Measurements from ENCODE around the gene PLEKHA8. TPM values are rescaled to one million over a fixed set of nuclear protein-coding genes. Genes with fewer than 3 reads are reported as not detected.
A peak's percentile ranks its signal among the peaks of the same experiment; 100 is the strongest.

Gene PLEKHA8
- total and polyA plus RNA-seq, 2 of the 8 experiments (the other 6 are each of a cell fraction or from before 2014, with no cell fraction given): 10.7 to 44.0 TPM

DNA sequence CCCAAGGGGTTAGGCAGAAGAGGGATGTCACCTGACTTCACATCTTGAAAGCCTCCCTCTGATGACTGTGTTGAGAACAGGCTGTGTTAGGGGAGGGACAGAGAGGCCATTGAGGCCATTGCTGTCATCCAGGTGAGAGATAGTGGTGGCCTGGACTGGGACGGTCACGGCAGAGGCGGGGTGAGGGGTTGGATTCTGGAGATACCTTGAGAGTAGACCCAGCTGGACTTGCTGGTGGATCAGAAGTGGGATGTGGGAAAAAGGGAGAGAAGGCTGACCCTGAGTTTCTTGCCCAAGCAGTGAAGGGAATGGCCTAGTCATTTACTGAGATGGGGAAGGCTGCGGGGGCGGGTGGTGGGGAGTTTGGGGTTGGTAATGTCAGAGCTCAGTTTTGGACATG lies 120.2 kb downstream of the PLEKHA8 start:
- H3K27ac ChIP-seq (ENCODE audit: low read depth, low read length): no peak overlapping the region
- no peak overlapping the region for H3K18ac ChIP-seq (ENCODE audit: extremely low read depth, low read length)
- 97% methylated on average over 5 of the region's 5 CpGs; no CpG with 5 or more reads in 1 of the 2 experiments for WGBS, 2 experiments (ENCODE audit: extremely low coverage in 1 of 2, insufficient coverage in 1 of 2, insufficient read length in 1 of 2, insufficient replicate concordance in 2 of 2, low coverage in 1 of 2, low lambda C conversion rate in 2 of 2, missing lambda C conversion rate in 1 of 2)
- H3K79me1 ChIP-seq (ENCODE audit: low read depth, low read length): no peaks in the 10 kb centered on the region
- H2BK5ac ChIP-seq (ENCODE audit: low read depth, low read length): no peak overlapping the region
- H3K4me1 ChIP-seq (replicated peaks in 1 of 4; ENCODE audit: control insufficient read depth in 3 of 4, insufficient read depth in 4 of 4, low read length in 3 of 4): peaks cover 0 to 3% (median 1%) of the 10 kb centered on the region in 4 experiments; a peak in 3 of 7 replicates
- no peaks in the 10 kb centered on the region for H4K20me1 ChIP-seq (replicated peaks in 1 of 2; ENCODE audit: control insufficient read depth in 1 of 2, insufficient read depth in 2 of 2, low read length in 2 of 2)
- no peak overlapping the region for H2BK15ac ChIP-seq (ENCODE audit: low read length)
- H3K4ac ChIP-seq (replicated peaks; ENCODE audit: insufficient read length, low read depth, low read length): no peak overlapping the region
- H3K4me3 ChIP-seq (ENCODE audit: extremely low read depth in 1 of 4, insufficient read depth in 2 of 4, low read depth in 3 of 4, low read length in 4 of 4): no peak overlapping the region
- no peak overlapping the region for H3K23ac ChIP-seq (ENCODE audit: insufficient read length)
- H2BK120ac ChIP-seq (replicated peaks; ENCODE audit: low read depth, low read length): no peak overlapping the region
- no peaks in the 10 kb centered on the region for H3K79me2 ChIP-seq (ENCODE audit: control insufficient read depth in 1 of 2, insufficient read depth in 2 of 2, low read length in 2 of 2)
- no peak overlapping the region for H2AK5ac ChIP-seq (ENCODE audit: low read depth, low read length)
- no peak overlapping the region for H4K91ac ChIP-seq (replicated peaks; ENCODE audit: insufficient read length, low read length)
- POLR2A ChIA-PET (ENCODE audit: partially characterized antibody): interaction anchor here (1.0 kb wide), 1 partner anchor 13 kb away, joined by 4 read pairs; no protein-coding TSS in a partner anchor
- H3K4me2 ChIP-seq (ENCODE audit: insufficient read depth in 1 of 2, low read depth in 2 of 2, low read length in 2 of 2): no peak overlapping the region
- 0 out of 2 replicates have a peak overlapping the region, but pooled peaks have one; percentile 28 for H2BK12ac ChIP-seq (ENCODE audit: low read depth, low read length)
- CTCF ChIA-PET (ENCODE audit: partially characterized antibody): interaction anchor here (0.6 to 0.9 kb wide), 4 partner anchors 87 to 374 kb away, joined by 3 to 5 read pairs (median 3); no protein-coding TSS in a partner anchor
- H3K23me2 ChIP-seq (ENCODE audit: low read depth, low read length): no peaks in the 10 kb centered on the region
- no peak overlapping the region for H4K5ac ChIP-seq (ENCODE audit: insufficient read length, low read depth, low read length)
- no peak overlapping the region for H3K56ac ChIP-seq (replicated peaks; ENCODE audit: insufficient read length, low read depth, low read length)
- no peak overlapping the region for H4K8ac ChIP-seq (ENCODE audit: extremely low read depth, insufficient read depth, low read length)
- no peak for FAIRE-seq
- H3K36me3 ChIP-seq (ENCODE audit: control insufficient read depth in 2 of 4, insufficient read depth in 4 of 4, low read length in 3 of 4): no peaks in the 10 kb centered on the region
- TF ChIP-seq, protein P1, sequence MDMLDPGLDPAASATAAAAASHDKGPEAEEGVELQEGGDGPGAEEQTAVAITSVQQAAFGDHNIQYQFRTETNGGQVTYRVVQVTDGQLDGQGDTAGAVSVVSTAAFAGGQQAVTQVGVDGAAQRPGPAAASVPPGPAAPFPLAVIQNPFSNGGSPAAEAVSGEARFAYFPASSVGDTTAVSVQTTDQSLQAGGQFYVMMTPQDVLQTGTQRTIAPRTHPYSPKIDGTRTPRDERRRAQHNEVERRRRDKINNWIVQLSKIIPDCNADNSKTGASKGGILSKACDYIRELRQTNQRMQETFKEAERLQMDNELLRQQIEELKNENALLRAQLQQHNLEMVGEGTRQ (IDR thresholded peaks at IDR 0.05; ENCODE audit: low read length): no peak
- no peak for TF ChIP-seq SUZ12 (IDR thresholded peaks at IDR 0.05; ENCODE audit: low read length)
- no peak for TF ChIP-seq RXRA (IDR thresholded peaks at IDR 0.05; ENCODE audit: insufficient read depth, low read depth, low read length)
- no peak for TF ChIP-seq TCF12 (IDR thresholded peaks at IDR 0.05; ENCODE audit: low read depth, low read length)
- no peak for TF ChIP-seq CHD1 (IDR thresholded peaks at IDR 0.05; ENCODE audit: low read depth, low read length)
- TF ChIP-seq ZNF274 (IDR thresholded peaks at IDR 0.05; ENCODE audit: borderline replicate concordance, extremely low read depth, low read length): no peak
- no peak for TF ChIP-seq BRCA1 (IDR thresholded peaks at IDR 0.05; ENCODE audit: low read depth, low read length)
- TF ChIP-seq POLR2A (IDR thresholded peaks at IDR 0.05; ENCODE audit: control extremely low read depth in 1 of 2, low read depth in 2 of 2, low read length in 2 of 2): no peak
- no peak overlapping the region for H3K9ac ChIP-seq (replicated peaks in 1 of 4; ENCODE audit: extremely low read depth in 1 of 4, low read depth in 3 of 4, low read length in 3 of 4)
- H2AFZ ChIP-seq (ENCODE audit: low read length): no peak overlapping the region
- no peaks in the 10 kb centered on the region for H3K9me3 ChIP-seq (ENCODE audit: insufficient read depth in 2 of 2, low read depth in 1 of 2, low read length in 1 of 2)
- H3K14ac ChIP-seq (ENCODE audit: insufficient read length): no peak overlapping the region
- no peak overlapping the region for H2BK20ac ChIP-seq (ENCODE audit: low read length)
- no peak for DNase-seq (ENCODE audit: low read depth in 1 of 2, low spot score in 2 of 2)
- H3K27me3 ChIP-seq (replicated peaks in 1 of 4; ENCODE audit: control insufficient read depth in 3 of 4, extremely low read depth in 1 of 4, insufficient read depth in 3 of 4, low read length in 3 of 4): no peaks in the 10 kb centered on the region; a peak in 1 of 7 replicates
